GM13976 (cell line): Measurements from ENCODE around the gene LHX5.
A peak's percentile ranks its signal among the peaks of the same experiment; 100 is the strongest.

ENCODE experiments used
- DNase-seq: peaks from one replicate; pipeline ENCODE4 v3.0.0; 2012; ENCODE audit warnings: low spot score
- CTCF ChIP-seq: IDR thresholded peaks from 2 replicates; pipeline ENCODE4 v1.5.1; 2012; ENCODE audit warnings: borderline replicate concordance, mild to moderate bottlenecking; ENCODE audit not compliant: insufficient read depth; ENCODE audit errors: extremely low read depth, missing control alignments, control extremely low read depth
- in situ Hi-C: fragments of 300-500 bp; cut with MboI; formaldehyde crosslinking; loops from one replicate; pipeline ENCODE4 v1.12.0; 2022; ENCODE audit warnings: low sequenced_read_pairs, mixed read lengths, inconsistent platforms; ENCODE audit not compliant: unreplicated experiment

Gene LHX5

GRCh38 chr12:113471619-113472171 lies at the start of gene LHX5:
TSS of gene LHX5 (minus strand) at chr12:113471871. CDS start at chr12:113471498, 373 bp downstream.
- DNase-seq: peak; percentile 27
- TF ChIP-seq CTCF: no peak
- in situ Hi-C loops: loop anchor here (25.0 kb wide), 2 partner anchors 441 to 941 kb away; partner anchors contain the start of gene TBX5

- no peak for DNase-seq
- TF ChIP-seq CTCF: no peak
- in situ Hi-C loops: no loop called here
Measured at GRCh38 chr12:113519464-113520307, 48.0 kb upstream of the LHX5 start.

GRCh38 chr12:113515082-113515856 lies 43.6 kb upstream of the LHX5 start:
- no peak for TF ChIP-seq CTCF
- in situ Hi-C loops: no loop called here
- no peak for DNase-seq

GRCh38 chr12:113514602-113515001 lies 42.9 kb upstream of the LHX5 start:
- no peak for DNase-seq
- in situ Hi-C loops: no loop called here
- no peak for TF ChIP-seq CTCF

- DNase-seq: no peak
- in situ Hi-C loops: no loop called here
- no peak for TF ChIP-seq CTCF
Measured at GRCh38 chr12:113512568-113512967, 40.9 kb upstream of the LHX5 start.

- DNase-seq: no peak
- in situ Hi-C loops: no loop called here
Measured at GRCh38 chr12:113506867-113507266, 35.2 kb upstream of the LHX5 start.

More at GRCh38 chr12:113506867-113507266, 35.2 kb upstream of the LHX5 start:
- TF ChIP-seq CTCF: no peak
